GM10266 (cell line): ENCODE data around the gene CNTNAP5.
A peak's percentile ranks its signal among the peaks of the same experiment; 100 is the strongest.

ENCODE experiments used
- DNase-seq: peaks from one replicate; pipeline ENCODE4 v3.0.0; 2012; ENCODE audit errors: extremely low spot score
- CTCF ChIP-seq: IDR thresholded peaks from 2 replicates; pipeline ENCODE4 v1.5.1; 2012; ENCODE audit warnings: mild to moderate bottlenecking, low read depth; ENCODE audit not compliant: control insufficient read depth, insufficient read depth; ENCODE audit errors: missing control alignments

CNTNAP5 gene

GRCh38 chr2:124805060-124805459 lies 780.0 kb downstream of the CNTNAP5 start:
- TF ChIP-seq CTCF: no peak
- peak; percentile 5 for DNase-seq

- TF ChIP-seq CTCF: no peak
- DNase-seq: no peak
These were observed 785.0 kb downstream of the CNTNAP5 start for GRCh38 chr2:124810132-124810531.

- no peak for DNase-seq
- no peak for TF ChIP-seq CTCF
These were observed 790.1 kb downstream of the CNTNAP5 start for GRCh38 chr2:124814968-124815745.

GRCh38 chr2:124816007-124816406 lies 790.9 kb downstream of the CNTNAP5 start:
- no peak for DNase-seq
- no peak for TF ChIP-seq CTCF

- DNase-seq: no peak
- TF ChIP-seq CTCF: no peak
These were observed 797.4 kb downstream of the CNTNAP5 start for GRCh38 chr2:124822516-124822915.

- TF ChIP-seq CTCF: no peak
These were observed 799.4 kb downstream of the CNTNAP5 start for GRCh38 chr2:124824441-124824840.

GRCh38 chr2:124832521-124832920 lies 807.4 kb downstream of the CNTNAP5 start:
- no peak for DNase-seq
- TF ChIP-seq CTCF: no peak

More at GRCh38 chr2:124824441-124824840, 799.4 kb downstream of the CNTNAP5 start:
- DNase-seq: no peak
